K562 (cell line): ENCODE measurements around the gene CCNY. TPM values are rescaled to one million over a fixed set of nuclear protein-coding genes. Genes with fewer than 3 reads are reported as not detected.

Source experiments
- ATAC-seq: fragments of 200-7000 bp; cut with Tn5 transposase; 3 replicates; pipeline ENCODE4 v1.9.1; 2020; ENCODE audit warnings: moderate library complexity
- BruUV-seq: library from RNA; stranded (reverse); fragments of 400-500 nt; replicated peaks from 2 replicates; lab custom pipeline; 2021; lab: Mats Ljungman, UMichigan
- CTCF ChIA-PET: fragments of 300-600 bp; formaldehyde crosslinking; extraction: SDS; loops from one replicate; lab custom pipeline; 2021; ENCODE audit warnings: low intra/inter-chr PET ratio; lab: Yijun Ruan, JAX
- POLR2A ChIA-PET: fragments of 300-600, 350-650 bp; sonication (Branson Sonifier 250); formaldehyde crosslinking; extraction: SDS; loops from one replicate; lab custom pipeline; 2021; ENCODE audit warnings: antibody characterized with exemption, inconsistent platforms; lab: Yijun Ruan, JAX
- DNase-seq, 4 experiments: peaks; one replicate each; pipeline versions ENCODE4 v3.0.0 to v3.0.0-alpha.2; 2011 to 2018; ENCODE audit warnings: low spot score in 3 of 4, mixed read lengths in 3 of 4; ENCODE audit errors: extremely low read depth in 1 of 4
- FAIRE-seq: peaks from 2 replicates; lab custom pipeline; 2011; peaks lifted over from hg19 to GRCh38; lab: Jason Lieb, UNC
- H2AFZ ChIP-seq: 2 replicates; pipeline ENCODE4 v1.6.0; 2011; ENCODE audit warnings: low read depth, low read length, control low read depth, inconsistent platforms
- H3K27ac ChIP-seq: fragments of 200-600 bp; 3 replicates; pipeline ENCODE4 v1.8.0; 2011; ENCODE audit warnings: low read depth, mild to moderate bottlenecking, control low read depth, inconsistent platforms, low read length, moderate library complexity, mixed read lengths; ENCODE audit errors: extremely low read depth
- H3K27me3 ChIP-seq, 2 experiments: fragments of 300-600 bp in 1 of 2; 2 replicates in 1 of 2; 3 replicates in 1 of 2; pipeline versions ENCODE4 v1.6.0 to v1.8.0; 2011; ENCODE audit warnings: inconsistent platforms in 2 of 2, low read length in 2 of 2, mild to moderate bottlenecking in 1 of 2, mixed read lengths in 1 of 2, moderate library complexity in 1 of 2; ENCODE audit not compliant: control insufficient read depth in 2 of 2, insufficient read depth in 2 of 2
- H3K36me3 ChIP-seq: fragments of 300-600 bp; 3 replicates; pipeline ENCODE4 v1.8.0; 2011; ENCODE audit warnings: mild to moderate bottlenecking, low read length, inconsistent platforms; ENCODE audit not compliant: control insufficient read depth, insufficient read depth
- H3K4me1 ChIP-seq, 2 experiments: fragments of 200-600 bp in 1 of 2; replicated peaks in 1 of 2; 2 replicates in 1 of 2; 3 replicates in 1 of 2; pipeline versions ENCODE4 v1.5.1 to v1.8.0; 2011; ENCODE audit warnings: inconsistent platforms in 2 of 2, low read length in 2 of 2, mild to moderate bottlenecking in 1 of 2, mixed read lengths in 1 of 2, moderate library complexity in 1 of 2; ENCODE audit not compliant: control insufficient read depth in 2 of 2, insufficient read depth in 2 of 2
- H3K4me2 ChIP-seq: 2 replicates; pipeline ENCODE4 v1.6.1; 2011; ENCODE audit warnings: low read length, control low read depth, inconsistent platforms, mixed read lengths; ENCODE audit not compliant: insufficient read depth
- H3K4me3 ChIP-seq: fragments of 200-600 bp; sonication (generic), shearing (Covaris generic); 2 replicates; pipeline ENCODE4 v1.5.1; 2016; ENCODE audit warnings: control low read depth, inconsistent platforms
- H3K79me2 ChIP-seq: fragments of 200-600 bp; 3 replicates; pipeline ENCODE4 v1.8.0; 2011; ENCODE audit warnings: low read length, inconsistent platforms; ENCODE audit not compliant: control insufficient read depth, insufficient read depth
- H3K9ac ChIP-seq, 2 experiments: 2 replicates each; pipeline versions ENCODE4 v1.6.0 to v1.6.1; 2011; ENCODE audit warnings: low read depth in 2 of 2, low read length in 2 of 2, control low read depth in 1 of 2, inconsistent platforms in 1 of 2, mild to moderate bottlenecking in 1 of 2, mixed read lengths in 1 of 2; ENCODE audit not compliant: insufficient read depth in 1 of 2
- H3K9me1 ChIP-seq: one replicate; pipeline ENCODE4 v1.6.0; 2011; ENCODE audit warnings: inconsistent platforms, mild to moderate bottlenecking, low read length, moderate library complexity; ENCODE audit not compliant: control insufficient read depth, insufficient read depth
- H3K9me3 ChIP-seq: replicated peaks from 2 replicates; pipeline ENCODE4 v1.5.1; 2011; ENCODE audit warnings: low read depth, low read length, inconsistent platforms; ENCODE audit not compliant: control insufficient read depth, insufficient read depth
- H4K20me1 ChIP-seq: replicated peaks from 2 replicates; pipeline ENCODE4 v1.6.1; 2011; ENCODE audit warnings: low read length, inconsistent platforms, mixed read lengths; ENCODE audit not compliant: control insufficient read depth, insufficient read depth
- CBX3 ChIP-seq, 2 experiments: IDR thresholded peaks; 1 replicate in 1 of 2; 2 replicates in 1 of 2; pipeline ENCODE4 v1.6.1; 2012; ENCODE audit warnings: inconsistent platforms in 2 of 2, low read length in 2 of 2, borderline replicate concordance in 1 of 2, control low read depth in 1 of 2
- CCNT2 ChIP-seq: IDR thresholded peaks from 2 replicates; pipeline ENCODE4 v1.6.1; 2011; ENCODE audit warnings: borderline replicate concordance, low read depth, mild to moderate bottlenecking, moderate library complexity, mixed read lengths, low read length; ENCODE audit not compliant: insufficient read length; ENCODE audit errors: extremely low read depth
- FOXA1 ChIP-seq: fragments of 450-650 bp; IDR thresholded peaks from 2 replicates; pipeline ENCODE4 v1.6.1; 2016; ENCODE audit warnings: mild to moderate bottlenecking, borderline replicate concordance
- HNRNPH1 ChIP-seq: fragments of 200-400 bp; formaldehyde crosslinking; optimal IDR thresholded peaks from 2 replicates; pipeline ENCODE3; 2017; ENCODE audit warnings: low read depth, mild to moderate bottlenecking, low read length, moderate library complexity
- NBN ChIP-seq: fragments of 450-650 bp; IDR thresholded peaks from 2 replicates; pipeline ENCODE4 v1.6.1; 2016; ENCODE audit warnings: low read depth, mild to moderate bottlenecking
- NR4A1 ChIP-seq, 2 experiments: fragments of 250-450 bp in 1 of 2; fragments of 450-650 bp in 1 of 2; sonication (Bioruptor Pico) in 1 of 2; IDR thresholded peaks; 2 replicates each; pipeline versions ENCODE4 v1.4.0 to v1.6.1; 2016 to 2020; ENCODE audit warnings: mild to moderate bottlenecking in 2 of 2, missing compliant biosample characterization in 1 of 2, missing genetic modification characterization in 1 of 2, moderate library complexity in 1 of 2
- RNF2 ChIP-seq: sonication (generic); IDR thresholded peaks from 2 replicates; pipeline ENCODE4 v1.6.1; 2016
- SIN3B ChIP-seq: fragments of 450-650 bp; IDR thresholded peaks from 2 replicates; pipeline ENCODE4 v1.6.1; 2017; ENCODE audit warnings: low read depth, mild to moderate bottlenecking, moderate library complexity
- SRSF9 ChIP-seq: fragments of 200-400 bp; formaldehyde crosslinking; IDR thresholded peaks from 2 replicates; pipeline ENCODE4 v1.6.1; 2017; ENCODE audit warnings: low read depth, low read length, borderline replicate concordance
- ZNF324 ChIP-seq: fragments of 250-450 bp; sonication (Bioruptor Pico); IDR thresholded peaks from 2 replicates; pipeline ENCODE4 v1.4.0; 2020; ENCODE audit warnings: mild to moderate bottlenecking
- ZNF668 ChIP-seq: fragments of 250-450 bp; sonication (Bioruptor Pico); IDR thresholded peaks from 2 replicates; pipeline ENCODE4 v1.8.0; 2022; ENCODE audit warnings: mild to moderate bottlenecking, inconsistent platforms
- ZNF695 ChIP-seq: fragments of 450-650 bp; formaldehyde crosslinking; IDR thresholded peaks from 2 replicates; pipeline ENCODE4 v1.4.0; 2020; ENCODE audit warnings: mild to moderate bottlenecking, moderate library complexity
- WGBS: fragments of 100-300 bp; shearing (Covaris generic); methylation state at CpG from one replicate; pipeline ENCODE4 v1.1.6; 2016; ENCODE audit warnings: low coverage, mixed read lengths; ENCODE audit not compliant: insufficient coverage; ENCODE audit errors: missing lambda C conversion rate; 5-methylcytosine and 5-hydroxymethylcytosine counted together
- in situ Hi-C: fragments of 300-500 bp; cut with MboI; formaldehyde crosslinking; loops from 4 replicates; pipeline ENCODE4 v1.15.0; 2018; ENCODE audit warnings: inconsistent platforms, mixed read lengths
- intact Hi-C: fragments of 100-400 bp; cut with micrococcal nuclease; formaldehyde crosslinking; loops from 2 replicates; pipeline ENCODE4 v1.14.2; 2022
- polyA plus RNA-seq, 8 experiments: library from polyadenylated mRNA; depleted of rRNA in 4 of 8; stranded (reverse) in 5 of 8; unstranded in 3 of 8; fragments of >200 nt; fragmentation: Nextera tagmentation in 2 of 8; fragmentation: Illumina TruSeq in 1 of 8; extraction: Ambion mirVana in 2 of 8; extraction: Trizol in 1 of 8; gene quantifications; 2 replicates each; pipeline versions ENCODE4 v1.2.1 to v1.2.3, GENCODE V29; 2011 to 2014; ENCODE audit warnings: inconsistent platforms in 1 of 8, missing spikeins in 1 of 8
- total RNA-seq, 7 experiments: library from RNA; depleted of rRNA in 6 of 7; stranded (reverse); fragments of >200 nt in 6 of 7; fragmentation: Illumina TruSeq in 2 of 7; extraction: Trizol in 2 of 7; gene quantifications; 2 replicates each; pipeline versions ENCODE4 v1.2.1 to v1.2.3, GENCODE V29; 2011 to 2021; ENCODE audit warnings: low replicate concordance in 1 of 7

CCNY gene
- total and polyA plus RNA-seq, 9 of the 15 experiments (the other 6 are each of a cell fraction or from before 2014, with no cell fraction given) = 8.4 to 109 (median 38.6) TPM

GRCh38 chr10:35567951-35568350 is 231.6 kb downstream of the CCNY start:
- no peak for ATAC-seq
- intact Hi-C loops = no loop called here
- no peaks in the 10 kb centered on the region for H4K20me1 ChIP-seq
- ChIA-PET CTCF (no interaction called here), POLR2A (interaction anchor here (0.7 kb wide), 1 partner anchor 9 kb away, joined by 5 read pairs; no protein-coding TSS in a partner anchor)
- no peaks in the 10 kb centered on the region for H3K27me3 ChIP-seq
- H2AFZ ChIP-seq = no peak overlapping the region
- no peak for FAIRE-seq
- H3K4me2 ChIP-seq = no peak overlapping the region
- no peaks in the 10 kb centered on the region for H3K9me3 ChIP-seq
- no peak for DNase-seq
- H3K27ac ChIP-seq = no peak overlapping the region
- H3K79me2 ChIP-seq = peaks cover 9% of the 10 kb centered on the region; the same call in 2 of the 3 replicates
- no peak overlapping the region for H3K9ac ChIP-seq
- peaks cover 0 to 4% of the 10 kb centered on the region in 2 experiments; a peak in 2 of 5 replicates for H3K4me1 ChIP-seq
- TF ChIP-seq SRSF9 (no peak), CBX3 (IDR thresholded peaks at IDR 0.05; ENCODE audit: borderline replicate concordance in 1 of 2, low read length in 2 of 2) (no peak), ZNF324 (CRISPR knock-in tag) (no peak), CCNT2 (no peak), ZNF695 (no peak), NBN (no peak), SIN3B (no peak), RNF2 (no peak), ZNF668 (CRISPR knock-in tag) (no peak), NR4A1 (CRISPR knock-in tag; IDR thresholded peaks at IDR 0.05) (no peak), NR4A1 (tag; IDR thresholded peaks at IDR 0.05) (no peak), FOXA1 (no peak), HNRNPH1 (no peak)
- whole genome bisulfite sequencing = 98% methylated on average over 6 of the region's 6 CpGs
- H3K36me3 ChIP-seq = peaks cover 55% of the 10 kb centered on the region; the same call in 2 of the 3 replicates
- no peaks in the 10 kb centered on the region for H3K9me1 ChIP-seq
- H3K4me3 ChIP-seq = no peak overlapping the region
- no TSS peak for BruUV-seq
- in situ Hi-C loops = loop anchor here (25.0 kb wide), 1 partner anchor 331 kb away; no protein-coding TSS in a partner anchor
